Keratinocyte (primary cell): ENCODE results near the gene RPA1. TPM values are rescaled to one million over a fixed set of nuclear protein-coding genes. Genes with fewer than 3 reads are reported as not detected.

Experiments
- DNase-seq: peaks from one replicate; pipeline ENCODE4 v3.0.0-alpha.2; 2011; ENCODE audit warnings: low read depth, missing footprints, low spot score
- FAIRE-seq: peaks from 2 replicates; lab custom pipeline; 2011; peaks lifted over from hg19 to GRCh38; lab: Jason Lieb, UNC
- H2AFZ ChIP-seq: 2 replicates; pipeline ENCODE4 v1.6.0; 2012; ENCODE audit warnings: low read length, control low read depth, inconsistent platforms; ENCODE audit not compliant: control insufficient read depth
- H3K27ac ChIP-seq: 2 replicates; pipeline ENCODE4 v1.5.1; 2011; ENCODE audit warnings: low read length; ENCODE audit not compliant: control insufficient read depth, insufficient read depth
- H3K27me3 ChIP-seq: 3 replicates; pipeline ENCODE4 v1.6.0; 2011; ENCODE audit warnings: low read length; ENCODE audit not compliant: control insufficient read depth, insufficient read depth; ENCODE audit errors: extremely low read depth
- H3K36me3 ChIP-seq, 2 experiments: 2 replicates in 1 of 2; 3 replicates in 1 of 2; pipeline ENCODE4 v1.5.1; 2011; ENCODE audit warnings: low read length in 2 of 2, mild to moderate bottlenecking in 1 of 2; ENCODE audit not compliant: control insufficient read depth in 2 of 2, insufficient read depth in 2 of 2; ENCODE audit errors: extremely low read depth in 1 of 2
- H3K4me1 ChIP-seq: 3 replicates; pipeline ENCODE4 v1.5.1; 2011; ENCODE audit warnings: low read length; ENCODE audit not compliant: control insufficient read depth, insufficient read depth; ENCODE audit errors: extremely low read depth
- H3K4me2 ChIP-seq: 3 replicates; pipeline ENCODE4 v1.6.0; 2011; ENCODE audit warnings: low read depth, low read length; ENCODE audit not compliant: control insufficient read depth, insufficient read depth; ENCODE audit errors: extremely low read depth
- H3K4me3 ChIP-seq, 3 experiments: fragments of 200-600 bp in 1 of 3; sonication (generic) in 1 of 3; 2 replicates in 2 of 3; 3 replicates in 1 of 3; pipeline ENCODE4 v1.5.1; 2011 to 2016; ENCODE audit warnings: low read length in 3 of 3, mild to moderate bottlenecking in 3 of 3, control low read depth in 2 of 3, inconsistent platforms in 1 of 3, low read depth in 1 of 3, mixed read lengths in 1 of 3, mixed run types in 1 of 3, moderate library complexity in 1 of 3; ENCODE audit not compliant: control insufficient read depth in 2 of 3, insufficient read depth in 2 of 3; ENCODE audit errors: extremely low read depth in 1 of 3
- H3K79me2 ChIP-seq: 2 replicates; pipeline ENCODE4 v1.6.0; 2012; ENCODE audit warnings: low read length; ENCODE audit not compliant: control insufficient read depth, insufficient read depth
- H3K9ac ChIP-seq: 3 replicates; pipeline ENCODE4 v1.6.0; 2011; ENCODE audit warnings: low read length; ENCODE audit not compliant: control insufficient read depth, insufficient read depth; ENCODE audit errors: extremely low read depth
- H3K9me1 ChIP-seq: 3 replicates; pipeline ENCODE4 v1.6.0; 2011; ENCODE audit warnings: low read length; ENCODE audit not compliant: control insufficient read depth, insufficient read depth; ENCODE audit errors: extremely low read depth
- H3K9me3 ChIP-seq: 2 replicates; pipeline ENCODE4 v1.5.1; 2012; ENCODE audit warnings: low read depth, low read length; ENCODE audit not compliant: control insufficient read depth
- H4K20me1 ChIP-seq: 3 replicates; pipeline ENCODE4 v1.6.0; 2011; ENCODE audit warnings: low read length; ENCODE audit not compliant: control insufficient read depth, insufficient read depth; ENCODE audit errors: extremely low read depth
- CTCF ChIP-seq, 3 experiments: IDR thresholded peaks in 1 of 3; conservative IDR thresholded peaks in 1 of 3; optimal IDR thresholded peaks in 1 of 3; 2 replicates in 2 of 3; 3 replicates in 1 of 3; pipeline versions ENCODE3 to v1.5.1; 2011; ENCODE audit warnings: low read length in 3 of 3, mild to moderate bottlenecking in 3 of 3, moderate library complexity in 2 of 3, control low read depth in 1 of 3, inconsistent platforms in 1 of 3; ENCODE audit not compliant: insufficient read depth in 2 of 3; ENCODE audit errors: extremely low read depth in 1 of 3
- EZH2 ChIP-seq: IDR thresholded peaks from one replicate; pipeline ENCODE4 v1.6.1; 2012; ENCODE audit warnings: inconsistent platforms, mild to moderate bottlenecking, low read length, moderate library complexity
- dilution Hi-C: fragments of 300-500 bp; cut with MboI; formaldehyde crosslinking; loops from one replicate; pipeline ENCODE4 v1.7.0; 2020; ENCODE audit warnings: low sequenced_read_pairs; ENCODE audit not compliant: extremely low pct_ligation_motif_present
- polyA plus RNA-seq, 5 experiments: library from polyadenylated mRNA; depleted of rRNA in 3 of 5; stranded (reverse) in 3 of 5; stranded (forward) in 1 of 5; unstranded in 1 of 5; fragments of >200 nt; gene quantifications; 1 replicate in 1 of 5; 2 replicates in 3 of 5; 3 replicates in 1 of 5; pipeline versions ENCODE4 v1.2.1 to v1.2.3, GENCODE V29; 2011 to 2012; ENCODE audit warnings: missing spikeins in 2 of 5, low read depth in 1 of 5, low replicate concordance in 1 of 5

RPA1 gene
- polyA plus RNA-seq, 1 donor (not counting 4 experiments of a cell fraction or from before 2014, with no cell fraction given), result 74.9 TPM

GRCh38 chr17:1942666-1943435, 113.0 kb downstream of the RPA1 start:
- no peaks in the 10 kb centered on the region for H3K79me2 ChIP-seq
- H2AFZ ChIP-seq, result no peak overlapping the region
- no peak overlapping the region for H3K4me3 ChIP-seq
- H4K20me1 ChIP-seq, result no peaks in the 10 kb centered on the region
- FAIRE-seq (no peak), DNase-seq (no peak)
- no peaks in the 10 kb centered on the region for H3K4me1 ChIP-seq
- H3K4me2 ChIP-seq, result no peak overlapping the region
- no peak overlapping the region for H3K9ac ChIP-seq
- no peaks in the 10 kb centered on the region for H3K36me3 ChIP-seq
- H3K9me3 ChIP-seq, result no peaks in the 10 kb centered on the region
- H3K27me3 ChIP-seq, result no peaks in the 10 kb centered on the region
- dilution Hi-C loops, result no loop called here
- no peak overlapping the region for H3K27ac ChIP-seq
- TF ChIP-seq EZH2, result no peak
- no peaks in the 10 kb centered on the region for H3K9me1 ChIP-seq

- Histone ChIP-seq H3K9me3 (no peaks in the 10 kb centered on the region), H3K4me2 (no peak overlapping the region), H2AFZ (no peak overlapping the region), H3K4me3 (no peak overlapping the region), H3K9ac (no peak overlapping the region), H3K79me2 (no peaks in the 10 kb centered on the region), H3K36me3 (no peaks in the 10 kb centered on the region), H4K20me1 (no peaks in the 10 kb centered on the region), H3K27me3 (no peaks in the 10 kb centered on the region), H3K27ac (no peak overlapping the region), H3K4me1 (no peaks in the 10 kb centered on the region), H3K9me1 (no peaks in the 10 kb centered on the region)
- TF ChIP-seq CTCF (optimal IDR thresholded peaks at IDR 0.05 in 1 of 3, IDR thresholded peaks at IDR 0.05 in 1 of 3, conservative IDR thresholded peaks at IDR 0.05 in 1 of 3; ENCODE audit: extremely low read depth in 1 of 3, insufficient read depth in 2 of 3, low read length in 3 of 3) (no peak), EZH2 (no peak)
- no peak for DNase-seq
- no peak for FAIRE-seq
- dilution Hi-C loops, result no loop called here
Observed at GRCh38 chr17:1943436-1943831, 113.6 kb downstream of the RPA1 start.
